K562 (cell line): ENCODE data around the gene GOLT1A. TPM values are rescaled to one million over a fixed set of nuclear protein-coding genes. Genes with fewer than 3 reads are reported as not detected.

Source experiments
- CTCFL ChIP-seq: IDR thresholded peaks from 2 replicates; pipeline ENCODE4 v1.6.1; 2011; ENCODE audit warnings: borderline replicate concordance, low read depth, mild to moderate bottlenecking, moderate library complexity, low read length; ENCODE audit not compliant: insufficient read depth, poor library complexity, severe bottlenecking
- HDAC3 ChIP-seq: fragments of 450-650 bp; IDR thresholded peaks from 2 replicates; pipeline ENCODE4 v1.6.1; 2018; ENCODE audit warnings: borderline replicate concordance, mild to moderate bottlenecking, moderate library complexity; ENCODE audit not compliant: partially characterized antibody
- SIRT6 ChIP-seq: IDR thresholded peaks from one replicate; pipeline ENCODE4 v1.6.1; 2012; ENCODE audit warnings: low read depth, mild to moderate bottlenecking, control low read depth, inconsistent platforms, low read length, moderate library complexity
- STAT5B ChIP-seq: fragments of 250-450 bp; sonication (Bioruptor Pico); IDR thresholded peaks from 2 replicates; pipeline ENCODE4 v1.8.0; 2021; ENCODE audit warnings: mild to moderate bottlenecking, inconsistent platforms
- ZC3H11A ChIP-seq: IDR thresholded peaks from 2 replicates; pipeline ENCODE4 v1.6.1; 2012; ENCODE audit warnings: low read depth, low read length, improper control_type of control experiment
- ZNF592 ChIP-seq: fragments of 450-650 bp; IDR thresholded peaks from 2 replicates; pipeline ENCODE4 v1.6.1; 2017; ENCODE audit warnings: antibody characterized with exemption, mild to moderate bottlenecking
- polyA plus RNA-seq, 8 experiments: library from polyadenylated mRNA; depleted of rRNA in 4 of 8; stranded (reverse) in 5 of 8; unstranded in 3 of 8; fragments of >200 nt; fragmentation: Nextera tagmentation in 2 of 8; fragmentation: Illumina TruSeq in 1 of 8; extraction: Ambion mirVana in 2 of 8; extraction: Trizol in 1 of 8; gene quantifications; 2 replicates each; pipeline versions ENCODE4 v1.2.1 to v1.2.3, GENCODE V29; 2011 to 2014; ENCODE audit warnings: inconsistent platforms in 1 of 8, missing spikeins in 1 of 8
- total RNA-seq, 7 experiments: library from RNA; depleted of rRNA in 6 of 7; stranded (reverse); fragments of >200 nt in 6 of 7; fragmentation: Illumina TruSeq in 2 of 7; extraction: Trizol in 2 of 7; gene quantifications; 2 replicates each; pipeline versions ENCODE4 v1.2.1 to v1.2.3, GENCODE V29; 2011 to 2021; ENCODE audit warnings: low replicate concordance in 1 of 7

The GOLT1A gene
- total and polyA plus RNA-seq, 9 of the 15 experiments (the other 6 are each of a cell fraction or from before 2014, with no cell fraction given) = not detected

GRCh38 chr1:204155881-204156280 lies 57.9 kb downstream of the GOLT1A start (continued):
- no peak for TF ChIP-seq ZNF592
- TF ChIP-seq SIRT6 = no peak
- TF ChIP-seq ZC3H11A = no peak
- TF ChIP-seq STAT5B (CRISPR knock-in tag) = no peak
- TF ChIP-seq CTCFL = no peak
- TF ChIP-seq HDAC3 = no peak
- TF ChIP-seq, all 486 proteins: peak for 0
